ENCODE data around the gene UBTD2.
"Not testable (repeated sequence)": the region's sequence is repeated elsewhere in the genome, so short reads cannot be mapped to it uniquely, and the experiment has no call there.

The UBTD2 gene

GRCh38 chr5:172211676-172212075, 71.9 kb downstream of the UBTD2 start:
- no peak for TF ChIP-seq CTCF (IDR thresholded peaks at IDR 0.05)
- H3K9me3 ChIP-seq = no peaks in the 10 kb centered on the region

GRCh38 chr5:172209714-172210113, 73.8 kb downstream of the UBTD2 start:
- no peak for TF ChIP-seq CTCF (IDR thresholded peaks at IDR 0.05)
- Histone ChIP-seq H3K4me1 (ENCODE audit: control insufficient read depth in 1 of 2, insufficient read depth in 1 of 2, low read depth in 1 of 2, low read length in 1 of 2) (peaks cover 16 to 19% of the 10 kb centered on the region in 2 experiments), H3K27me3 (no peaks in the 10 kb centered on the region), H3K27ac (no peak overlapping the region), H3K9me3 (no peaks in the 10 kb centered on the region), H3K36me3 (peaks cover 14% of the 10 kb centered on the region), H3K4me3 (ENCODE audit: low read depth in 1 of 2, low read length in 1 of 2) (no peak overlapping the region)

More at GRCh38 chr5:172211676-172212075, 71.9 kb downstream of the UBTD2 start:
- no peak overlapping the region for H3K4me3 ChIP-seq (ENCODE audit: low read depth in 1 of 2, low read length in 1 of 2)
- H3K27me3 ChIP-seq = no peaks in the 10 kb centered on the region
- no peak overlapping the region for H3K27ac ChIP-seq
- peaks cover 14% of the 10 kb centered on the region in 2 experiments for H3K4me1 ChIP-seq (ENCODE audit: control insufficient read depth in 1 of 2, insufficient read depth in 1 of 2, low read depth in 1 of 2, low read length in 1 of 2)
- peaks cover 14% of the 10 kb centered on the region for H3K36me3 ChIP-seq

GRCh38 chr5:172207511-172207910, 76.1 kb downstream of the UBTD2 start:
- no peaks in the 10 kb centered on the region for H3K27me3 ChIP-seq
- no peak for TF ChIP-seq CTCF (IDR thresholded peaks at IDR 0.05)
- H3K9me3 ChIP-seq = no peaks in the 10 kb centered on the region
- peaks cover 14% of the 10 kb centered on the region for H3K36me3 ChIP-seq
- H3K4me3 ChIP-seq (ENCODE audit: low read depth in 1 of 2, low read length in 1 of 2) = no peak overlapping the region
- H3K27ac ChIP-seq = no peak overlapping the region
- peaks cover 16 to 19% of the 10 kb centered on the region in 2 experiments for H3K4me1 ChIP-seq (ENCODE audit: control insufficient read depth in 1 of 2, insufficient read depth in 1 of 2, low read depth in 1 of 2, low read length in 1 of 2)

DNA sequence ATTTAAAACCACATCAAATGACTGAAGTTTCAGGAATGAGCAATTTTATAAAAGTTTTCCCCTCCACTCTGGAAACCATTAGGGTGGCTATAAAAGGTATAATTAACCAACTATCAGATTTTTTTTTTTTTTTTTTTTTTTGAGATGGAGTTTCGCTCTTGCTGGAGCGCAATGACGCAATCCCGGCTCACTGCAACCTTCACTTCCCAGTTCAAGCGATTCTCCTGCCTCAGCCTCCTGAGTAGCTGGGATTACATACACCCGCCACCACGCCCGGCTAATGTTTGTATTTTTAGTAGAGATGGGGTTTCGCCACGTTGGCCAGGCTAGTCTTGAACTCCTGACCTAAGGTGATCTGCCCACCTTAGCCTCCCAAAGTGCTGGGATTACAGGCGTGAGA, 77.6 kb downstream of the UBTD2 start:
- not testable (repeated sequence) for H3K27me3 ChIP-seq; H3K9me3 ChIP-seq; H3K4me3 ChIP-seq (ENCODE audit: low read depth in 1 of 2, low read length in 1 of 2); H3K27ac ChIP-seq; H3K36me3 ChIP-seq
- peaks cover 16 to 19% of the 10 kb centered on the region in 2 experiments for H3K4me1 ChIP-seq (ENCODE audit: control insufficient read depth in 1 of 2, insufficient read depth in 1 of 2, low read depth in 1 of 2, low read length in 1 of 2)

DNA sequence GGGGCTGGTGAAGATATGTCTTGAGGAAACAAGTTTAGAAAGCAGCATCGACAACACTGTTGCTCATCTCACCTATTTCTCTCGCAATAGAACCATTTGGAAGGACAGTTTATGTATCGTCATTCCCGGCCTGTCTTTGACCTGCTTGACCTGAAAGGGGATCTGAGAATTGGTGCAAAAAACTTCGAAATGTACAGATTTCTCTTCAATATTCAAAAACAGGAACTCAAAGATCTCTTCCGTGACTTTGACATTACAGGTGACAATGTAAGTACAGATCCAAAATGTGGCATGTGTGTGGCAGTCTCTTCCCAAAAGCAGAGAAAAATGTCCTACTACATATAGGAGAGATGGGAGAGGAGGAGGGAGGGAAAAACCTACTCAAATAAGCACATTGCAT, 83.1 kb downstream of the UBTD2 start:
- Histone ChIP-seq H3K36me3 (no peaks in the 10 kb centered on the region), H3K27ac (no peak overlapping the region), H3K9me3 (no peaks in the 10 kb centered on the region), H3K4me3 (ENCODE audit: low read depth in 1 of 2, low read length in 1 of 2) (no peak overlapping the region), H3K27me3 (no peaks in the 10 kb centered on the region), H3K4me1 (ENCODE audit: control insufficient read depth in 1 of 2, insufficient read depth in 1 of 2, low read depth in 1 of 2, low read length in 1 of 2) (peaks cover 6 to 10% of the 10 kb centered on the region in 2 experiments)
- TF ChIP-seq CTCF (IDR thresholded peaks at IDR 0.05) = no peak

GRCh38 chr5:172199446-172199845, 84.1 kb downstream of the UBTD2 start:
- Histone ChIP-seq H3K27ac (no peak overlapping the region), H3K9me3 (no peaks in the 10 kb centered on the region), H3K4me3 (ENCODE audit: low read depth in 1 of 2, low read length in 1 of 2) (no peak overlapping the region), H3K27me3 (no peaks in the 10 kb centered on the region), H3K36me3 (no peaks in the 10 kb centered on the region), H3K4me1 (ENCODE audit: control insufficient read depth in 1 of 2, insufficient read depth in 1 of 2, low read depth in 1 of 2, low read length in 1 of 2) (peaks cover 6 to 10% of the 10 kb centered on the region in 2 experiments)
- no peak for TF ChIP-seq CTCF (IDR thresholded peaks at IDR 0.05)

- H3K27me3 ChIP-seq = not testable (repeated sequence)
Measured at GRCh38 chr5:172197775-172198174, 85.8 kb downstream of the UBTD2 start.

More at GRCh38 chr5:172197775-172198174, 85.8 kb downstream of the UBTD2 start:
- H3K4me3 ChIP-seq (ENCODE audit: low read depth in 1 of 2, low read length in 1 of 2); H3K9me3 ChIP-seq; H3K27ac ChIP-seq; H3K36me3 ChIP-seq: not testable (repeated sequence)
- H3K4me1 ChIP-seq (ENCODE audit: control insufficient read depth in 1 of 2, insufficient read depth in 1 of 2, low read depth in 1 of 2, low read length in 1 of 2) = peaks cover 6 to 10% of the 10 kb centered on the region in 2 experiments
